Spleen (tissue), 11 donors: ENCODE measurements around the gene KLHL33. TPM values are rescaled to one million over a fixed set of nuclear protein-coding genes. Genes with fewer than 3 reads are reported as not detected.

ENCODE experiments used
- DNase-seq: peaks from one replicate; pipeline ENCODE4 v3.0.0-alpha.2; 2020
- H3K27ac ChIP-seq, 8 donors: fragments of 200-600 bp; sonication (generic) in 7 of 8; 1 replicate in 4 of 8; 2 replicates in 4 of 8; pipeline versions ENCODE4 v1.5.0 to v1.8.0; 2016 to 2021; ENCODE audit warnings: inconsistent platforms in 4 of 8, mild to moderate bottlenecking in 4 of 8, moderate library complexity in 1 of 8
- H3K27me3 ChIP-seq, 7 donors: fragments of 200-600 bp; sonication (generic) in 6 of 7; replicated peaks in 1 of 7; 1 replicate in 4 of 7; 2 replicates in 3 of 7; pipeline versions ENCODE4 v1.5.0 to v1.8.0; 2016 to 2021; ENCODE audit warnings: inconsistent platforms in 3 of 7, mild to moderate bottlenecking in 1 of 7
- H3K36me3 ChIP-seq, 6 donors: fragments of 200-600 bp; sonication (generic) in 5 of 6; 1 replicate in 4 of 6; 2 replicates in 2 of 6; pipeline versions ENCODE4 v1.5.0 to v1.8.0; 2016 to 2021; ENCODE audit warnings: inconsistent platforms in 2 of 6
- H3K4me1 ChIP-seq, 6 donors: fragments of 200-600 bp; sonication (generic) in 5 of 6; 1 replicate in 3 of 6; 2 replicates in 3 of 6; pipeline versions ENCODE4 v1.5.0 to v1.8.0; 2016 to 2021; ENCODE audit warnings: inconsistent platforms in 3 of 6
- H3K4me3 ChIP-seq, 8 donors: fragments of 200-600 bp; sonication (generic) in 7 of 8; 1 replicate in 4 of 8; 2 replicates in 4 of 8; pipeline versions ENCODE4 v1.5.0 to v1.8.0; 2016 to 2021; ENCODE audit warnings: inconsistent platforms in 4 of 8, mild to moderate bottlenecking in 4 of 8, moderate library complexity in 2 of 8
- H3K9me3 ChIP-seq, 8 donors: fragments of 200-600 bp; sonication (generic) in 7 of 8; 1 replicate in 4 of 8; 2 replicates in 4 of 8; pipeline versions ENCODE4 v1.5.0 to v1.8.0; 2016 to 2021; ENCODE audit warnings: inconsistent platforms in 4 of 8
- POLR2A ChIP-seq, 3 donors: fragments of 450-650 bp; IDR thresholded peaks; one replicate each; pipeline ENCODE4 v1.5.1; 2017; ENCODE audit warnings: antibody characterized with exemption in 3 of 3, mild to moderate bottlenecking in 1 of 3
- POLR2AphosphoS5 ChIP-seq, 3 donors: sonication (generic); formaldehyde crosslinking; IDR thresholded peaks; one replicate each; pipeline ENCODE4 v1.5.1; 2017; ENCODE audit warnings: antibody characterized with exemption in 3 of 3
- WGBS, 5 donors: extraction: QIAGEN DNeasy Blood & Tissue Kit in 3 of 5; methylation state at CpG; one replicate each; pipeline versions ENCODE4 v1.1.5 to v1.1.7; 2013 to 2018; 5-methylcytosine and 5-hydroxymethylcytosine counted together
- intact Hi-C: fragments of 100-400 bp; cut with DNase I; formaldehyde crosslinking; loops from one replicate; pipeline ENCODE4 v1.15.0; 2023; ENCODE audit warnings: low total_unique reads
- polyA plus RNA-seq, 3 donors: library from polyadenylated mRNA; stranded (reverse); fragments of 200-250 nt; gene quantifications; one replicate each; pipeline ENCODE4 v1.2.1, GENCODE V29; 2013
- total RNA-seq, 7 donors: library from RNA; depleted of rRNA in 3 of 7; stranded (reverse); fragments of >200 nt in 3 of 7; fragmentation: NEBNext Ultra II Directional in 4 of 7; extraction: Animal tissue kit (Norgen Biotek cat#: 25700) in 4 of 7; gene quantifications; one replicate each; pipeline versions ENCODE4 v1.1.0 to v1.2.1, GENCODE V29; 2016 to 2021
- TF ChIP-seq, protein P1 (sequence below), 11 experiments: fragments of 200-600 bp in 7 of 11; fragments of 450-650 bp in 4 of 11; sonication (generic) in 4 of 11; IDR thresholded peaks in 8 of 11; conservative IDR thresholded peaks in 3 of 11; 1 replicate in 7 of 11; 2 replicates in 4 of 11; pipeline versions ENCODE4 v1.4.0 to v1.8.0; 2016 to 2021; ENCODE audit warnings: antibody characterized with exemption in 11 of 11, inconsistent platforms in 4 of 11, mild to moderate bottlenecking in 1 of 11
- donor health status: healthy with polysubstance abuse.
- donor health status: DM: no; HTN: no; CAD: no; lungs with moderate emphysema.
- donor health status: DM: no; HTN: no; CAD: no.
- donor health status: Bipolar disorder and iron deficiency.
- donor health status: healthy.
- donor health status: DM: no; HTN: no; CAD: no.
- donor health status: DM: yes; HTN: yes; CAD: no.

KLHL33 gene
- total and polyA plus RNA-seq, 10 donors = 0.22 to 2.9 (median 0.75) TPM; not detected in 1

DNA sequence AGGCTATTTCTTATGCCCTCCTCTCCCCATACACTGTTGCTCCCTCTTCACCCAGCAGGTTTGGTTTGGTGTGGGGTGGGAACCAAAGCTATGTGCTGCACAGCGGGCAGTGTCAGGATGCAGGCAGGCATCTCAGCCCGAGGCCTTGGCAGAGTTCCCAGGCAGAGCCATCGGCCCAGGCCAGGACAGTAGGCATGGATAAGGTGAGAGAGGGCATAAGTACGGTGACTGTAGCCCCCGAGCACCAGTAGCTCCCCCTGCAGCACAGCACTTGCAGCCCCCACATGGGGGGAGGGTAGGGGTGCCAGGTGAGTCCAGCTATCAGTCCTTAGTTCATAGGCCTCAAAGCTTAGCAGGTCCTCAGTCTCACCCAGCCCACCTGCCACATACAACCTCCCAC, 7.2 kb downstream of the KLHL33 start:
- H3K4me3 ChIP-seq = no peak overlapping the region
- H3K9me3 ChIP-seq = no peaks in the 10 kb centered on the region
- intact Hi-C loops = no loop called here
- DNase-seq = peak; percentile 80
- peaks cover 23 to 49% (median 40%) of the 10 kb centered on the region in 6 donors for H3K4me1 ChIP-seq
- no peaks in the 10 kb centered on the region for H3K36me3 ChIP-seq
- peak overlapping the region; percentile 59 to 88 (median 84) for H3K27ac ChIP-seq
- H3K27me3 ChIP-seq = no peaks in the 10 kb centered on the region
- WGBS, 5 donors = 18 to 36% (median 29%) methylated on average over 3 to 5 of the region's 5 CpGs
- peak in 1 of 3 donors; percentile 17 for TF ChIP-seq POLR2AphosphoS5 (IDR thresholded peaks at IDR 0.05)
- TF ChIP-seq, protein P1, sequence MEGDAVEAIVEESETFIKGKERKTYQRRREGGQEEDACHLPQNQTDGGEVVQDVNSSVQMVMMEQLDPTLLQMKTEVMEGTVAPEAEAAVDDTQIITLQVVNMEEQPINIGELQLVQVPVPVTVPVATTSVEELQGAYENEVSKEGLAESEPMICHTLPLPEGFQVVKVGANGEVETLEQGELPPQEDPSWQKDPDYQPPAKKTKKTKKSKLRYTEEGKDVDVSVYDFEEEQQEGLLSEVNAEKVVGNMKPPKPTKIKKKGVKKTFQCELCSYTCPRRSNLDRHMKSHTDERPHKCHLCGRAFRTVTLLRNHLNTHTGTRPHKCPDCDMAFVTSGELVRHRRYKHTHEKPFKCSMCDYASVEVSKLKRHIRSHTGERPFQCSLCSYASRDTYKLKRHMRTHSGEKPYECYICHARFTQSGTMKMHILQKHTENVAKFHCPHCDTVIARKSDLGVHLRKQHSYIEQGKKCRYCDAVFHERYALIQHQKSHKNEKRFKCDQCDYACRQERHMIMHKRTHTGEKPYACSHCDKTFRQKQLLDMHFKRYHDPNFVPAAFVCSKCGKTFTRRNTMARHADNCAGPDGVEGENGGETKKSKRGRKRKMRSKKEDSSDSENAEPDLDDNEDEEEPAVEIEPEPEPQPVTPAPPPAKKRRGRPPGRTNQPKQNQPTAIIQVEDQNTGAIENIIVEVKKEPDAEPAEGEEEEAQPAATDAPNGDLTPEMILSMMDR (IDR thresholded peaks at IDR 0.05 in 8 of 11, conservative IDR thresholded peaks at IDR 0.05 in 3 of 11) = no peak
- no peak for TF ChIP-seq POLR2A (IDR thresholded peaks at IDR 0.05)

GRCh38 chr14:20428010-20428365, 8.0 kb downstream of the KLHL33 start:
- DNase-seq = peak; percentile 78
- Histone ChIP-seq H3K4me3 (peak overlapping the region in 3 of 8 donors; percentile 11 to 52 (median 29)), H3K9me3 (no peaks in the 10 kb centered on the region), H3K27me3 (no peaks in the 10 kb centered on the region), H3K4me1 (peaks cover 23 to 49% (median 40%) of the 10 kb centered on the region in 6 donors), H3K36me3 (no peaks in the 10 kb centered on the region), H3K27ac (peak overlapping the region; percentile 69 to 88 (median 84))
- TF ChIP-seq POLR2A (IDR thresholded peaks at IDR 0.05) (no peak), POLR2AphosphoS5 (IDR thresholded peaks at IDR 0.05) (peak in 1 of 3 donors; percentile 24)
- WGBS, 5 donors = 17 to 43% (median 30%) methylated on average over 5 of the region's 5 CpGs
- intact Hi-C loops = no loop called here

DNA sequence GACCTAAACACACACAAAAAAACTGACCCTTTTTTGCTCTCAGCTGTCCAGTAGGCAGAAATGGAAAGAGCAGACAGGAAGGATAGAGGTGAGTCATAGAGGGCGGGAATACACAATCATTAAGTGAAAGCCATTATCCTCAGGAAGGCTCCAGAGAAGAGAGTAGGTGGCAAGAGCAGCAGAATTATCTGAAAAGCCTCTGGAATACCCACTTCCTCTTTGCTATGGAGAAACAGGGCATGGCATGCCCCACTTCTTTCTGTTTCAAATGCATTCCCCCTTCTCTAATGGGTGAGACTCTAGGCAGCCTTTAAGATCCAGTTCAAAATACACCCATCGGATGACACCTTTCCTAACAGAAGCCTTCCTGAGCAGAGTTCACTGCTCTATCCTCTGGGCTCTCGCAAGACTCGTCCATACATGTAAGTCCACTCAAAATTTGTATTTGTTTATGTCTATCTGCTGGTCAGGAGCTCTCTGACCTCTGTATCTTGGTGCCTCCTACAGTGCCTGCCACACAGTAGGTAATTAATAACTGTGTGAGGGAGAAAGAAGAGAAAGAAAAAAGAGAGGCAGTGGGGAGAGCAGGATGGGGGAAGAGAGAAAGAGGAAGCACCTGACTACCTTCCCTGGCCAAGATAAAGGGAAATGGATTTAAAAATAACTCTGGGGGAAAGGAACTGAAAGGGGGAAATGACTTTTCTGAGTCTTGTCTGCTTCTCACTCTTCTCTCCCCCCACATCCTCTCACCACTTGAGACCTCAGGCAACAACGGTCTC, 8.5 kb downstream of the KLHL33 start:
- H3K4me1 ChIP-seq = peaks cover 23 to 49% (median 40%) of the 10 kb centered on the region in 6 donors
- no peaks in the 10 kb centered on the region for H3K9me3 ChIP-seq
- H3K36me3 ChIP-seq = no peaks in the 10 kb centered on the region
- intact Hi-C loops = no loop called here
- 15 to 30% (median 20%) methylated on average over 5 of the region's 5 CpGs for WGBS, 5 donors
- H3K4me3 ChIP-seq = peak overlapping the region in 5 of 8 donors; percentile 11 to 52 (median 23)
- H3K27ac ChIP-seq = peak overlapping the region; percentile 69 to 88 (median 84)
- TF ChIP-seq, protein P1 (IDR thresholded peaks at IDR 0.05 in 8 of 11, conservative IDR thresholded peaks at IDR 0.05 in 3 of 11) = no peak
- TF ChIP-seq POLR2AphosphoS5 (IDR thresholded peaks at IDR 0.05) (peak in 1 of 3 donors; percentile 29), POLR2A (IDR thresholded peaks at IDR 0.05) (no peak)
- no peaks in the 10 kb centered on the region for H3K27me3 ChIP-seq
- no peak for DNase-seq

DNA sequence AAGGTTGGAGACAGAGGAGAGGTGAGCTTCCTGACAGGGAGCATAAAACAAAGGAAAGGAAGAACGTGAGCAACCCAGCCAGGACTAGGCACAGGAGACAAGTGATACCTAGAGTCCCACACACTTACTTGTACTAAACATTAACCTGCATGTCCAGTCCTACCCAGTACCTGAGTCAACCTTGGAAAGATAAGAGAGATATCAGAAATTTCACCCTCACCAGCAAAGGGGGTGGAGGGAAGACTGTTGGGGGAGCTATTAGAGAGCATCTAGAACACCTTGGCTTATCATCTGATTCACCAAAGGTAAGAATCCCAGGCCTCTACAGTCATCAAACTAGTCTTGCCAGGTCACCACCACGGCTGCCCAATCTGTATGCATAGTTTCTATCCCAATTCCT, 11.1 kb downstream of the KLHL33 start:
- no peaks in the 10 kb centered on the region for H3K27me3 ChIP-seq
- intact Hi-C loops = no loop called here
- TF ChIP-seq POLR2A (IDR thresholded peaks at IDR 0.05) (no peak), POLR2AphosphoS5 (IDR thresholded peaks at IDR 0.05) (no peak)
- TF ChIP-seq, protein P1 (IDR thresholded peaks at IDR 0.05 in 8 of 11, conservative IDR thresholded peaks at IDR 0.05 in 3 of 11) = no peak
- H3K4me3 ChIP-seq = no peak overlapping the region
- peaks cover 23 to 37% (median 29%) of the 10 kb centered on the region in 6 donors for H3K4me1 ChIP-seq
- H3K36me3 ChIP-seq = no peaks in the 10 kb centered on the region
- no peak for DNase-seq
- 35 to 49% (median 39%) methylated on average over 2 of the region's 2 CpGs for WGBS, 5 donors
- no peak overlapping the region for H3K27ac ChIP-seq
- no peaks in the 10 kb centered on the region for H3K9me3 ChIP-seq
